NCI-H2081 treated with DMSO at 0.1 percent for 48 hours (cell line): ENCODE data around the gene PAAF1.

Experiments
- DNase-seq: peaks from one replicate; lab custom pipeline; 2025; lab: John Stamatoyannopoulos, UW

PAAF1 gene

DNA sequence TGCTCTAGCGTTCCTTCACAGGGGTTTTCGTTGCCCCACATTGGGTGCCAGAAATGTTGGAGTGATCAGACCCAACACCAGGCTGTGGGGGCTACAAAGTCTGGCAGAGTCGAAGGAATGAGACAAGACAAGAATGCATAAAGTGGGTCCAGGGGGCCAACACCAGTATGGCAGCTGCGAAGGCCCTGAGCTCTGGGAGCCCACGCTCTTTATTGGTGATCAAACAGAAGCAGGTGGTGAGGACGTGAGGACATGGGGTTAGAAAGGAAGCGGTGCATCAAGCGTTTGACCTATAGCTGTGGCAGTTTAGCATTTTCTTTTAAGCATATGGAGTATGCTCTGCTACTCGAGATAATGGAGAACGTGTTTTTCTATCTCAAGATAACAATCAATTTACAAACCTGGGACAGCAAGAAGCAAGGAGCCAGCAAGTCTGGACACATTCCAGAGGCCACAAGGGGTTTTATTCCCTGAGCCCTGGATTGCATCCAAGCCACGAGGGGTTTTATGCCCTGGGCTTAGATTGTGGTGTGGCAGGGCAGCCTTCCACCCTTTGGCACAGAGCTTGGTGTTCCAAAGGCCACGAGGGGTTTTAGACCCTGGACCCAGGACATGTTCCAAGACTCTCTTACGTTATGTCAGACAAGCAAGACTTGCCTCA, 70.1 kb downstream of the PAAF1 start:
- no peak for DNase-seq

DNA sequence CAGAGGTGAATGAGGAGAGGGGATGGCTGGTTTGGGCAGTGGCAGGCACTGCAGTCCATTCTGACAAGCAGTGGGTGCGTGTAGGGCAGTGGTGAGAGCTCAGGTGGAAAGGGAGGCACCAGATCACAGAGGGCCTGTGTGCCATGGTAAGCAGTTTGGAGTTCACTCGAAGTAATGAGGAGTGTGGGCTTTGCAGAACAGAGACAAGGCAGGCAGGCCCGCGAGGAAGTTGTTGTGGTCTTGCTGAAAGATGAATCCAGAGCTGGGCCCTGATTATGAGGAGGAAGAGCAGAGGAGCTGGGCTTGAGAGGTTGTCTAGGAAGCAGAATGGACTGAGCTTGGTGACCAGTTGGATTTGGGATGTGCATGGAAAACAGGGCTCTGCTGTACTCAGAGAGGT, 72.4 kb downstream of the PAAF1 start:
- no peak for DNase-seq

DNA sequence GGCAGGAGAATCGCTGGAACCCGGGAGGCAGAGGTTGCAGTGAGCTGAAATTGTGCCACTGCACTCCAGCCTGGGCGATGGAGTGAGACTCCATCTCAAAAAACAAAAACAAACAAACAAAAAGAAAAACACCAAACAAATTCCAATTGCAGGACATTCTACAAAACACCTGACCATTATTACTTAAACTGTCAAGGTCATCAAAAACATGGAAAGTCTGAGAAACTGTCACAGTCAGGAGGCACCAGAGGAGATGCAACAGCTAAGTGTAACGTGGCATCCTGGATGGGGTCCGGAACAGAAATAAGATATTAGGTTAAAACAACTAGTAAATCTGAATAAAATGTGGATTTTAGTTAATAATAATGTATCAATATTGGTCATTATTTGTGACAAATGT, 73.1 kb downstream of the PAAF1 start:
- DNase-seq, result no peak

DNA sequence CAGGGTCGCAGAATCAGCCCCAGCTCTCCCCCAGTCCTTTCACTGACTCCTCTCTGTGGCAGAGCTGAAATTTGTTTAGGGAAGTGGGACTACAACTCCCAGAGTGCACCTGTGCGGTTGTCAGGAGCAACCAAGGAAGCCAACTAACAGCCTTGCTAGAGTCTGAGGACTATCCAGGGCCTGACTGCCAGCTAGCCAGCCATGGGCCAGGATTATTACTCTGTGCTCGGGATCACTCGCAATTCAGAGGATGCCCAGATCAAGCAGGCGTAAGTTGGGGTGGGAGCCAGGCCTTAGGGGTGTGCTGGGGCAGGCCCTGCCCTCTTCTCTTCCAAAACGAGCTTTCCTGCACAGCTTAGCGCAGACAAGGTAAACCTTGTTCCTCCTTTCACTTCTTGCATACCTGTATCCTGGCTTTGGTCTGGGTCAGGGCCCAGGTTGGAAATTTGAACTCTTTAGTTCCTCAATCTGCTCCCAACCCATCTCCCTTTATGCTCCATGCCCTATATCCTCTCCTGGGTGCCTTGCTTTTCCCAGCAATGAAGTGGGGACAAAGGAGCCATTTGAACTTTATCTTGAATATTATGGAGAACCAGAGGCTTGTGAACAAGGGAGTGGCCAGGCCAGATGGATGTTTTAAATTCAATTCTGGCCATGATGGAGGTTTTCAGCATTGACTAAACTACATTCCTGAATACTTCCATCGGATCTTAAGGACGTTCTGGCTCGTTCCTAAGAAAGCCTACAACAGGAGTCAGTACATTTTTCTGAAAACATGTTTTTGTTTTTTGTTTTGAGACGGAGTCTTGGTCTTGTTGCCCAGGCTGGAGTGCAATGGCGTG, 74.3 kb downstream of the PAAF1 start, which contains the start of gene DNAJB13:
Gene DNAJB13, plus strand, starts transcription at position 158 of the 842 bp plus-strand sequence. Its CDS starts 44 bp downstream, at position 202.
- DNase-seq, result no peak

DNA sequence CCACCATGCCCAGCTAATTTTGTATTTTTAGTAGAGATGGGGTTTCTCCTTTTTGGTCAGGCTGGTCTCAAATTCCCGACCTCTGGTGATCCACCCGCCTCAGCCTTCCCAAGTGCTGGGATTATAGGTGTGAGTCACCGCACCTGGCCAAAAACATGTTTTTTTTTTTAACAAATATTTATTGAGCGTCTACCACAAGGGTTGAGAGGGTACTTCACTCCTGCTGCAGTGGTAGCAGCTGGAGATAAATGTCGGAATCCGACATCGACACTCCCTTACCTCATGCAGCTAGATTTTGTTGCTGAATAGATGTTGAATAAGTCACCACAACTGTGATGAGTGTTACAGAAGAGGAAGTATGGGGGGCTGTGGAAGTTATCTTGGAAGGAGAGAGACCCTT, 75.0 kb downstream of the PAAF1 start:
- DNase-seq, result no peak

DNA sequence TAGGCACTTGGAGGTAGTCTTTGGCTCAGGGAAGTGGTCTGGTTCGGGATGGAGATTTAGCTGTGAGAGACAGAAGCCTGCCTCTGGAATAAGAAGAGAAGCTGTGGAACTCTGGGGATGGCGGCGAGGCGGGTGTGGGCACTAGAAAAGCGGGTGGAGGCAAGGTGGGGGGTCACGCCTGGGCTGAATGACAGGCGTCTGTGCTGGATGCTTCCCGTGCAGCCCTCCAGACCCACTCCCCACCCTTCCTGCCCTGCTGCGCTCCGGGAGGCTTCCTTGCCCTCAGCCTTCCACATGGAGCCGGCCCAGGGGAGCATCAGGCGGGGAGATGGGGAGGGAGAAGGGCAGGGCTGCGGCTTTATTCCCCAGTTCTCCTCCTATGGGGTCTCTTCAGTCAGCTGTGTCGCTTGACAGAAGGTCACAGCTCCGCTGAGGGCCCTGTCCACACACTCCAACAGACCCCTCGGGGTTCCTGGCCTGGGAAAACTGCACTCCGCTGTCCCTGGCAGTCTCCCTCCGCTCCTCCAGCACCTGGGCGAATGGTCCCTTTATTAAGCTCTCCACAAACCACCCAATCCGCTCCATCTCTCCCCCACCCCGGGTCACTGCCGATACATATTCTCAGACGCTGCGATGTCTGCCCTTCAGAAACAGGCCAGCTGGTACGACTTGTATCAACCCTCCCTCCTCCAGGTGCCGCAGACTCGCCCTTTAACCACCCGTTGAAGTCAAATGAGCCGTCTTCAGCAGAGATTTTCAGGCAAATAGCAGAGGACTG, 80.3 kb downstream of the PAAF1 start:
- no peak for DNase-seq

DNA sequence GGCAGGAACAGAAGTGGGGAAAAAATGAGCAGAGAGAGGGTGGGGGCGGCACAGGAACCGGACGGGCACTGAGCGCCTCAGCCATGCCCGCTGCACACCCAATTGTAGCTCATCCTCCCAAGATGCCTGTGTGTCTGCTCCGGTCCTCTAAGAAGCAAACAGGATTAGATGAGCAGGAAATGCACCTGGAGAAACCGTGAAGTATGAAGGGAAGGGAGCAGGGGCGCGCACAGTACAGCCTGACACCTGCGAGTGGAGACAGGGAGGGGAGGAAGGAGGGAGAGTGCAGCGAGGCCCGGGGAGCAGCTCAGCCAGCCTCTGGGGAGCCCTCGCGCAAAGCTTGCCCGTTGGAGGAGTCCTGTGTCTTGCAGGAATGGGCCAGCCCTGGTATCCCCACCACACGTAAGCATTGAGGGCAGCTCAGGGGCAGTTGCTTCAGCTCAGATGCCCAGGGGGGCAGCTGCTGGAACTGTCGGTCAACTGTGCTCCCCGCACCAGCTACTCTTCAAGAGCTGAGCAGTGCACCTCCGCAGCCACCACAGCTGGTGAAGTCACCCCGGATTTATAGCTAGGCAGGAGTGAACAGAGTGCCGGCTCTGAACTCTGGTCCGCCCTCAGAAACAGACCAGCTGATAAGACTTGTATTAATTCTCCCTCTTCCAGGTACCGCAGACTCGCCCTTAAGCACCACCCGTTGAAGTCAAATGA, 81.0 kb downstream of the PAAF1 start:
- no peak for DNase-seq

DNA sequence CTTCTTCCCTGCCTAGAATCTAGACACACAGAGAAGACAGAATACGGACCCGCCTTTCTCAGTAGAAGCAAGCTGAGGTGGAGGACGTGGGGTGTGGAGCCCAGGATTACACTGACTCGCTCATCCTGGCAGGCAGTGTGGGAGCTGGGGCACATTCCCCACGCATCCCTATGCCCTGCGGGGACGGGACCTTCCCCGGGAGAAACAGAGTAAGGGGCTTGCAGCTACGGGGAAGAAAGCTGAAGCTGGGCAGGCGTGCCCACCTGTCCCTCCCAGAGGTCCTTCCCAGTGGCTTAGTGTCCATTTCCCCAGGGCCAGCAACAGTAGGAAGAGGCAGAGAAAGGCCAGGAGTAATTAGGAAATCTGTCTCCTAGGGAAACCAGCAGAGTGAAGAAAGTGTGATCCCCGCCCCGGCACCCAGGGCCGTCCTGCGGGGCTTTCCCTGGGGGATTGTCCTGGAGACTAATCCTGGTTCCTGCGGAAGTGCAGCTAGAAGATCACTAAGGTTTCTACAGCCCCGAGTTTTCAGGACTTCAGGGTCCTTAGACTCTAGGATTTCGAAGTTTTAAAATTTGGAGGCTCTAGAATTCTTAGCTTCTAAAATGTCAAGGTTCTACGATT, 81.8 kb downstream of the PAAF1 start:
- DNase-seq, result no peak

DNA sequence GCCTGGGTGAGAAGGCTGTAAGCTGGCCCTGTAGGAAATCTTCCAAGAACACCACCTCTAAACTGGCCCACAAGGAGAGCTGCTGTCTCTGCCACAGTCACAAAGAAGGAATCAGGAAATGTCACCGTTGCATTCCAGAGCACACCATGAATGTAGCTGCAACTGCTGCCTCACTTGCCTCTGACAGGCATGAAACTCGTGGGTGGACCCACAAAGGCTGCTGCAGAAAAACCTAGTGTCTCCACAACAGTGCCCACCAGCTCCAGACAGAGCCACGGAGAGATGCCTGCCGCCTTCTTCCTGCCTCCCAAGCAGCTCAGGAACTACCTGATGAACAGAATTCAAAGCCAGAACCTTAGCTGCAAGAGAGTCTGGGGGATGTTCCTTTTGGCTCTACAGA, 84.5 kb downstream of the PAAF1 start:
- DNase-seq, result no peak

DNA sequence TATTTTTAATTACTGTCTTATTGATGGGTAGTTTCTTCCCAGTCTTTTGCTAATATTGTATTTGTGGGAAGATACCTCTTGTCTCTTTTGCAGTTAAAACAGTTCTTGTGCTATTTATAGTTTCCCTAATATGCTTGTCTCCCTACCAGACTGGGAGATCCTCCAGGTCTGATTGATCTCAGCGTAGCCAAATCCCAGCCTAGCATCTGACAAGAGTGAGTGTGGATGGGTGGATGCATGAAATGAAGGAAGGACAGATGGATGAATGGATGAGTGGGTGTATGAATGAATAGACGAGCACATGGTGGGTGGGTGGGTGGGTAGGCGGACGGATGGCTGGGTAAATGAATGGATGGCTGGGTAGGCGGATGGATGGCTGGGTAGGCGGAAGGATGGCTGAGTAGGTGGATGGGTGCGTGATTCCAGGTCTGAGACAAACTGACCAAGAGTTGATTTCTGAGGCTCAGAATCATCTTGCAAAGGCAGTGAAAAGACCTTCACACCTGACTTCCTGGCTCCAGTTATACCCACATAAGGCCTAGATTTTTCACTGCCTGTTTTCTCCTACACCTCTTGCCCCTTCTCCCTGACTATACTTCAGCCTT, 85.4 kb downstream of the PAAF1 start:
- DNase-seq, result no peak

DNA sequence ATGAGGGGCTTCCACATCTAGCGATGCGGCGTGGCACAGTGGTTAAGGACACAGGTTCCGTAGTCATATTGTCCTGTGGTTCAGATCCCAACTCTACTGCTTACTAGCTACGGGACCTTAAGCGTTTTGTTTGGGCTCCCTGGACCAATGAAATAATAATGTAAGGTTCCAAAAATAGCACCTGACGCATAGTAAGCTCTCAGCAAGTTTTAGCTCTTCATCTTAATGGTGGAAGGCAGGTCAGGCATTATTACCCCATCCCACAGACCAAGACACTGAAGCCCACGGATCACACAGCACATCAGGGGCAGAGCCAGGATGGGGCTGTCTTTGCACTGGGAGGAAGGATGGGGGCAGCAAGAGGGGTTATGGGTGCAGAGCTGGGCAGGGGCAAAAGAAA, 87.1 kb downstream of the PAAF1 start:
- no peak for DNase-seq

DNA sequence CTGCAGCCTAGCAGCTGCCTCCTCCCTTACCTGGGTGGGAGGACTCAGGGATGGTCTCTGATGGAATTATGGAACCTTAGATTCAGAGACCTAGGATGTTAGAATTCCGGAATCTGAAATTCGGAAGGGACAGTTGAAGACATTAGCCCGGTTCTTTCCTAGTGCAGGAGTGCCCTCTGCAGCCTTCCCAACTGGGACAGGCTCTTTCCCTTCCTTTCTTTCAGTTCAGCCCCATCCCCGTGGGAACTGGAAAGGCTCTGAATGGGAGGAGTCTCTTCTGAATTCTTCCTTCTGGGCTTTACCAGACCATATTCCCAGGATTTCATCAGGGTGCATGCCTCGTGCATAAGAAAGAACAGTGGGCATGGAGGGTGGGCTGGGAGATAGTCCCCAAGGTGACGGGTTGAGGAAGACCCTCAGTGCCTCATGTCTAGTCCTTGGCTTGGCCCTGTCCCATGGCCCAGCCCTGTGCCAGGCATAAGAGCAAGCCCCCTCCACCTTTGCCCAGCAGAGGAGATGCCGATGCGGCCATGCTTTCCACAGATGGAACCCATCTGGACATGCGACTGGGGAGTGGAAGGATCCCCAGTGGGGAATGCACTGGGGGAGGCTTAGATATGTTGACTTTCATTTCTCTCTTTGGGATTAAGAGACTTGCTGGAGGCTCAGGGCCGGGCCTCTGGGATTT, 88.4 kb downstream of the PAAF1 start:
- DNase-seq, result no peak

DNA sequence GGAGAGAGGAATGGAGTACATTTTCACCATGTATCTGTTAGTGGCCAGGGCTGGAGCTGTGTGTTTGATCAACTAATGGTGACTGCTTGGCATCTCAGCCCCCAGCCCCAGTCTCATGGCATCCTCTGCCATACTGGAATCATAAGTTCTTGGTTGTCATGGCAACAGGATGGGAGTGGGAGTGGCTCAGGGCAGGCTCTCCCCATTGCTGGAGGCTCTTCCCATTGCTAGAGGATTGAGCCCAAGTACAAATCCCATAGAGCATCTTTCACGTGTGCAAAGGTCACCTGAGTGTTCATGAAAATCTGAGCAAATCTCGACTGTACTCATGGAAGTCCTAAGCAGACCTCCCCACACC, 88.9 kb downstream of the PAAF1 start:
- no peak for DNase-seq

DNA sequence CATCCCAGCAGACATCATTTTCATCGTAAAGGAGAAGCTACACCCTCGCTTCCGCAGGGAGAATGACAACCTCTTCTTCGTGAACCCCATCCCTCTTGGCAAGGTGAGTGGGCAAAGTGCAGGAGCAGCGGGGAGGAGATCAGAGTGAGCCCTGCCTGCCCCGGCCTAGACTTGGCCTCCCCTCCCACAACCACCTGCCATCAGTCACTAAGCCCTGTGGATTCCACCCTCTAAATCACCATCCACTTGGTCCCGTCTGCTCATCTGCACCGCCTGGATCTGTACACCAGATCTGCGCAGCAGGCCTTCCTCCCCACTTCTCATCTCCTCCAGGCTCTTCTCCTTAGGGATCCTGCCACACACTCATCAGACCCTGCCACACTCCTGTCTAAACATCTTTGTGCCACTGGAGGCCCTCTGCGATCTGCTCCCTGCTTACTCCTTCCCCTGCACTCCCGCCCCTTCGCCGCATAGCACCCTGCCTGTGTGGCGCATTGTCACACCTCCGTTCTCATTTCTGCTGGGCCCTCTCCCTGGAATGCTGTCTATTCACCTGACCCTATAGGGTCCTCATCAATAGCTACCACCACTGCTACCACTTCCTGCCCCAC, 91.7 kb downstream of the PAAF1 start:
- DNase-seq, result no peak

DNA sequence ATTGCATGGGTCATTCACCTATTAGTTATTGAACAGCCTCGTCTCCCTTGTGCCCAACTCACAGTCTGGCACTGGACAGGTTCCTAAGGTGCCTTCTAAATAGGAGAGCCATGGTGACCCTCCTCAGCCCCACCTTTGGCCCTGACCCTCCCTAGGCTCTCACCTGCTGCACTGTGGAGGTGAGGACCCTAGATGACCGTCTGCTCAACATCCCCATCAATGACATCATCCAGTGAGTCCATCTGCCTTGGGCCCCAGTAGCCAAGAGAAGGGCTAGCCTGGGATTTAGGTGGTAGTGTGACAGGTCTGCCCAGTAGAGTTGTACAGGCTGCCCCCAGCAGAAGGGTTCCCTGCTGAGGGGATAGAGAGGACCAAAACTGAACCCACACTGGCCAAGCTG, 92.3 kb downstream of the PAAF1 start:
- DNase-seq, result no peak

DNA sequence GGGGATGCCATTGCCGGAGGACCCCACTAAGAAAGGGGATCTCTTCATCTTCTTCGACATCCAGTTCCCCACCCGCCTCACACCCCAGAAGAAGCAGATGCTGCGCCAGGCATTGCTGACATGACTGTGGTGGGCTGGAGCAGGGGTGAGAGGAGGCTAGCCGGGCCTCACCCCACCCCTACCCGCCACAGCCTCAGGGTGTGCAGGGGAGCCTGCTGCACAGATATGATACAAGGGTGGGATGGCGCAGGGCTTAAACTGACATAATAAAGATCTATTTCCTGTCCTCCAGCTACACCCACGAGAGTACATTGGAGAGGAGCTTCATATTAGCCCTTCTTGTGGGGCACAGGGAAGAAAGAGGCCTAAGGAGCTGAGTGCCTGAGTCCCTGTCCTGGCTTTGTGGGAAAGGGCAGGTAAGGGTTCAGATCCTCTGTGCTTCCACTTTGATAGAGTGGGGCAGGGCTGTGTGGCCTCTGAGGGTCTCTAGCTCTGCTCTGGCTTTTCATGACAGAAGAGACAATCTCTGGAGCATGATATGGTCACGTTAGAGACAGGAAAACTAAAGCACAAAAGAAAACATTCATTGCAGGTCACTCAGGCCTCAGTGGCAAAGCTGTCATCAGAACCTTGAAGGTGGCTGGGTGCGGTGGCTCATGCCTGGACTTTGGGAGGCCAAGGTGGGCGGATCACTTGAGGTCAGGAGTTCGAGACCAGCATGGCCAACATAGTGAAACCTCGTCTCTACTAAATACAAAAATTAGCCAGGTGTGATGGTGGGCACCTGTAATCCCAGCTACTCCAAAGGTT, 93.4 kb downstream of the PAAF1 start:
- DNase-seq, result no peak

DNA sequence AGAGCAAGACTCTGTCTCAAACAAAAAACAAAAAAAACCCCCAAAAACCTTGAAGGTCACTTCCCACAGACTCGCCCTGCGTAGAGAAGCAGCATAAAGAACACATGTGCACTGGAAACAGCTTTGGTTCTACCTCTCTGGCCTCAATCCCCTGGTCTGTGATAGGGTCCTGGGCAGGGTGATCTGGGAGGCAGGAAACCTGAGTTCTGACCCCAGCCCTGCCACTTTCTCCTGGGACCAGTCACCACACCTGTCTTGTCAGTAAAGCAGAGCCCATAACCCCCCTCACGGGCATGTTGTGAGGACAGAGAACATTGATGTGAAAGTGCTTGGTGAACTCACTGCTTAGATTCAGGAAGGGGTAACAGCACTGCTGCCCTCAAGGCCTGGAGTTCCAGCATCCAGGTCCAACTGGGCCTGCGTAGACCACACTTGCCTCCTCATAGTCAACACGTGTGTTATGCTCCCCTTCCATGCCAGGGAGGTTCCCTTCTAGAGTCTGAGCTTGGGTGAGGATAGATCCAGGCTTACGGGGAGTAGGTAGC, 94.4 kb downstream of the PAAF1 start:
- DNase-seq, result no peak

DNA sequence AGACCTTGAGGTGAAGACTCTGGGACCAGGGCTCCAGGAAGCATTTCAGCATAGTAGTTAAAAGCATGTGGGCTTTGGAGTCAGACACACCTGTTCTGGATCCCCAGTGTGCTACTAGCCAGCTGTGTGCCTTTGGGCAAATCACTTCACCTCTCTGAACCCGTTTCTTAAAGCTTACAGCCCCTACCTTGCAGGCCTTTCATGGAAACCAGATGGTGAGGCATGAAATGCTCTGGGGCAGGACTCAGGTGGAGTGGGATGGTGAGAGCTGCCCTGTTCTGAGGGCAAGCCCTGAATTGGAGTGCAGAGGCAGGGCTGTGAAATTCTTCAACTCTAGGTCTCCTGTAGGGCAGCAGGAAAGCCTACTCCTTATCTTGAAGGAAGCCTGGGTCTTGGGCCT, 95.4 kb downstream of the PAAF1 start:
- DNase-seq, result no peak
